Measurements from ENCODE around the gene TBC1D22B. TPM values are rescaled to one million over a fixed set of nuclear protein-coding genes. Genes with fewer than 3 reads are reported as not detected.

TBC1D22B gene
- total RNA-seq, 1 experiment from 2014 or later: 12.9 TPM

DNA sequence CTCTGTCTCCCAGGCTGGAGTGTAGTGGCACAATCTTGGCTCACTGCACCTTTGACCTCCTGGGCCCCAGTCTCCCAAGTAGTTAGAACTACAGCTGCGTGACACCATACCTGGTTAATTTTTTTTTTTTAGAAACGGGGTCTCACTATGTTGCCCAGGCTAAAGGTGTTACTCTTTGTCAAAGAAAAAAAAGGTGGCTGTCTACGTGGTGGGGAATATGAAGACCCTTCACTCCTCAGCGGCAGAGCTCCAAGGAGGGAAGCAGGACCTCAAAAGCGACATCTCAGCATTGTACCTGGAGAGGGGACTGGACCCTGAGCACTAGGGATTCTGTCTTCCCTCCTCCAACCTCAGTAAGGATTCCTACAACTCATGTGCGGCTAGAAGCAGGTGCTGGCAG lies 16.4 kb upstream of the TBC1D22B start:
- no peak overlapping the region for H3K9ac ChIP-seq (ENCODE audit: extremely low read depth, insufficient read length, low read length)

More for the DNA sequence above, 16.4 kb upstream of the TBC1D22B start:
- Histone ChIP-seq H3K79me1 (ENCODE audit: insufficient read depth, low read depth, low read length, poor library complexity, severe bottlenecking) (no peaks in the 10 kb centered on the region), H3K9me3 (ENCODE audit: control insufficient read depth, low read depth, low read length) (no peaks in the 10 kb centered on the region), H2BK5ac (ENCODE audit: insufficient read length, low read length) (no peak overlapping the region), H3K4me2 (ENCODE audit: insufficient read depth, insufficient read length, low read length) (no peak overlapping the region), H3T11ph (ENCODE audit: low read length) (no peak overlapping the region), H2BK12ac (ENCODE audit: insufficient read length, low read depth, low read length) (no peak overlapping the region), H2AFZ (ENCODE audit: low read length) (no peak overlapping the region), H3K14ac (ENCODE audit: insufficient read depth, low read length) (no peak overlapping the region), H3K23ac (ENCODE audit: insufficient read length, low read depth, low read length) (no peak overlapping the region), H2BK20ac (ENCODE audit: low read depth, low read length, poor library complexity, severe bottlenecking) (no peak overlapping the region), H4K5ac (ENCODE audit: insufficient read length, low read depth, low read length) (no peak overlapping the region), H3K56ac (ENCODE audit: insufficient read length, low read depth, low read length) (no peak overlapping the region), H3K23me2 (ENCODE audit: insufficient read length, low read depth, low read length, poor library complexity, severe bottlenecking) (no peaks in the 10 kb centered on the region), H3K27me3 (ENCODE audit: insufficient read depth, low read length) (peaks cover 2% of the 10 kb centered on the region; the same call in 1 of the 2 replicates), H4K20me1 (ENCODE audit: control insufficient read depth, insufficient read depth, insufficient read length) (no peaks in the 10 kb centered on the region), H3K79me2 (ENCODE audit: insufficient read depth, low read length) (no peaks in the 10 kb centered on the region), H3K4ac (ENCODE audit: low read depth, low read length) (no peak overlapping the region), H2BK15ac (ENCODE audit: low read depth, low read length) (no peak overlapping the region), H2AK5ac (ENCODE audit: insufficient read length, low read length) (no peak overlapping the region), H3K18ac (ENCODE audit: insufficient read length, low read depth, low read length) (no peak overlapping the region), H3K27ac (ENCODE audit: insufficient read length, low read depth, low read length) (no peak overlapping the region), H4K8ac (replicated peaks; ENCODE audit: insufficient read length, low read depth, low read length) (no peak overlapping the region), H2BK120ac (ENCODE audit: low read depth, low read length, poor library complexity, severe bottlenecking) (no peak overlapping the region), H3K4me1 (ENCODE audit: insufficient read depth, low read length) (no peaks in the 10 kb centered on the region), H4K91ac (ENCODE audit: insufficient read length, low read depth, low read length) (no peak overlapping the region)
- H3K4me3 Mint-ChIP-seq: no peak overlapping the region
- H3K9me3 Mint-ChIP-seq: no peaks in the 10 kb centered on the region
- no peaks in the 10 kb centered on the region for H3K36me3 Mint-ChIP-seq (ENCODE audit: insufficient read depth in 1 of 3, low read depth in 3 of 3)
- peaks cover 3 to 8% of the 10 kb centered on the region in 2 experiments; a peak in 3 of 4 replicates for H3K4me1 Mint-ChIP-seq
- no peak overlapping the region for H3K27ac Mint-ChIP-seq
- DNase-seq: no peak
- TF ChIP-seq, protein P1, sequence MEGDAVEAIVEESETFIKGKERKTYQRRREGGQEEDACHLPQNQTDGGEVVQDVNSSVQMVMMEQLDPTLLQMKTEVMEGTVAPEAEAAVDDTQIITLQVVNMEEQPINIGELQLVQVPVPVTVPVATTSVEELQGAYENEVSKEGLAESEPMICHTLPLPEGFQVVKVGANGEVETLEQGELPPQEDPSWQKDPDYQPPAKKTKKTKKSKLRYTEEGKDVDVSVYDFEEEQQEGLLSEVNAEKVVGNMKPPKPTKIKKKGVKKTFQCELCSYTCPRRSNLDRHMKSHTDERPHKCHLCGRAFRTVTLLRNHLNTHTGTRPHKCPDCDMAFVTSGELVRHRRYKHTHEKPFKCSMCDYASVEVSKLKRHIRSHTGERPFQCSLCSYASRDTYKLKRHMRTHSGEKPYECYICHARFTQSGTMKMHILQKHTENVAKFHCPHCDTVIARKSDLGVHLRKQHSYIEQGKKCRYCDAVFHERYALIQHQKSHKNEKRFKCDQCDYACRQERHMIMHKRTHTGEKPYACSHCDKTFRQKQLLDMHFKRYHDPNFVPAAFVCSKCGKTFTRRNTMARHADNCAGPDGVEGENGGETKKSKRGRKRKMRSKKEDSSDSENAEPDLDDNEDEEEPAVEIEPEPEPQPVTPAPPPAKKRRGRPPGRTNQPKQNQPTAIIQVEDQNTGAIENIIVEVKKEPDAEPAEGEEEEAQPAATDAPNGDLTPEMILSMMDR (conservative IDR thresholded peaks at IDR 0.05): no peak
- WGBS (ENCODE audit: extremely low coverage, insufficient read length, low lambda C conversion rate): no CpG with 5 or more reads among the region's 6 CpGs
- no peaks in the 10 kb centered on the region; the same call in 1 of the 2 replicates for H3K27me3 Mint-ChIP-seq (ENCODE audit: low read depth)
